ENCODE data around the gene HCK. TPM values are rescaled to one million over a fixed set of nuclear protein-coding genes. Genes with fewer than 3 reads are reported as not detected.

Gene HCK
- total RNA-seq, 1 experiment from 2014 or later: 0.17 TPM

DNA sequence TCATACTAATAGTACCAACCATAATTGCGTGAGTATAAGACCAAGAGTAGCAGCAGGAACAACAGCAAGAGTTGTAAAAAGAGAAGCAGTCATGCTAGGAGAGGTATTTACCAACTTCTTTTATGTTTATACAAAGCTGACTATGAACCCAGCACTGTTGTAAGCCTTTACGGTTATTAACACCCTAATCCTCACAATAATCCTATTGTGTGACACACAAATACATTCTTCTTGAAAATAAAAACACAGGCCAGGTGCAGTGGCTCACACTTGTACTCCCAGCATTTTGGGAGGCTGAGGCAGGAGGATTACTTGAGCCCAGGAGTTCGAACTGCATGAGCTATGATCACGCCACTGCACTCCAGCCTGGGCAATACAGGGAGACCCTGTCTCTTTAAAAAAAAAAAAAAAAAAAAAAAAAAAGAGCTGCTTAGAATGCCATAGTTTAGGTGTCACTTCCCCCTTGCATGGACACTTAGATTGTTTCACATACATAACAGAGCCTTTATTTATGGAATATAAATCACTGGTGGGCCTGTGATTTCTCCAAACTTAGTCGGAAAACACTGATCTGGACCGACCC is 20.2 kb downstream of the HCK start:
- Histone ChIP-seq H3K4me3 (replicated peaks in 1 of 2; ENCODE audit: low read depth in 1 of 2, low read length in 2 of 2) (no peak overlapping the region), H3K9ac (ENCODE audit: low read length) (no peak overlapping the region), H3K4me2 (ENCODE audit: low read length) (no peak overlapping the region), H3K27me3 (ENCODE audit: insufficient read depth, low read length) (0 out of 2 replicates have a peak, but pooled peaks cover 5% of the 10 kb centered on the region), H3K36me3 (ENCODE audit: control insufficient read depth in 1 of 2, insufficient read depth in 2 of 2, low read length in 2 of 2) (no peaks in the 10 kb centered on the region), H3K9me3 (ENCODE audit: control insufficient read depth in 1 of 2, insufficient read depth in 1 of 2, low read depth in 1 of 2, low read length in 2 of 2) (no peaks in the 10 kb centered on the region), H3K79me2 (ENCODE audit: insufficient read depth, low read length) (no peaks in the 10 kb centered on the region), H3K27ac (ENCODE audit: low read depth, low read length) (no peak overlapping the region), H3K9me2 (ENCODE audit: insufficient read depth) (no peaks in the 10 kb centered on the region), H2AFZ (ENCODE audit: low read depth, low read length, poor library complexity, severe bottlenecking) (no peak overlapping the region), H3K4me1 (ENCODE audit: control insufficient read depth in 1 of 2, insufficient read depth in 2 of 2, low read length in 2 of 2) (no peaks in the 10 kb centered on the region), H4K20me1 (ENCODE audit: insufficient read depth) (no peaks in the 10 kb centered on the region)
- intact Hi-C loops (cut with micrococcal nuclease): no loop called here
- DNase-seq (ENCODE audit: low read depth, low spot score) (no peak), ATAC-seq (no peak)
- POLR2A ChIA-PET: no interaction called here
- no peak for TF ChIP-seq ZNF274 (IDR thresholded peaks at IDR 0.05; ENCODE audit: low read depth, low read length)
- TF ChIP-seq POLR2AphosphoS5 (IDR thresholded peaks at IDR 0.05; ENCODE audit: low read depth, low read length): no peak
- no peak for TF ChIP-seq EZH2 (IDR thresholded peaks at IDR 0.05)
- no peak for TF ChIP-seq ZFX (IDR thresholded peaks at IDR 0.05)
- TF ChIP-seq FOSL1 (IDR thresholded peaks at IDR 0.05; ENCODE audit: low read depth): no peak
- TF ChIP-seq, protein P1, sequence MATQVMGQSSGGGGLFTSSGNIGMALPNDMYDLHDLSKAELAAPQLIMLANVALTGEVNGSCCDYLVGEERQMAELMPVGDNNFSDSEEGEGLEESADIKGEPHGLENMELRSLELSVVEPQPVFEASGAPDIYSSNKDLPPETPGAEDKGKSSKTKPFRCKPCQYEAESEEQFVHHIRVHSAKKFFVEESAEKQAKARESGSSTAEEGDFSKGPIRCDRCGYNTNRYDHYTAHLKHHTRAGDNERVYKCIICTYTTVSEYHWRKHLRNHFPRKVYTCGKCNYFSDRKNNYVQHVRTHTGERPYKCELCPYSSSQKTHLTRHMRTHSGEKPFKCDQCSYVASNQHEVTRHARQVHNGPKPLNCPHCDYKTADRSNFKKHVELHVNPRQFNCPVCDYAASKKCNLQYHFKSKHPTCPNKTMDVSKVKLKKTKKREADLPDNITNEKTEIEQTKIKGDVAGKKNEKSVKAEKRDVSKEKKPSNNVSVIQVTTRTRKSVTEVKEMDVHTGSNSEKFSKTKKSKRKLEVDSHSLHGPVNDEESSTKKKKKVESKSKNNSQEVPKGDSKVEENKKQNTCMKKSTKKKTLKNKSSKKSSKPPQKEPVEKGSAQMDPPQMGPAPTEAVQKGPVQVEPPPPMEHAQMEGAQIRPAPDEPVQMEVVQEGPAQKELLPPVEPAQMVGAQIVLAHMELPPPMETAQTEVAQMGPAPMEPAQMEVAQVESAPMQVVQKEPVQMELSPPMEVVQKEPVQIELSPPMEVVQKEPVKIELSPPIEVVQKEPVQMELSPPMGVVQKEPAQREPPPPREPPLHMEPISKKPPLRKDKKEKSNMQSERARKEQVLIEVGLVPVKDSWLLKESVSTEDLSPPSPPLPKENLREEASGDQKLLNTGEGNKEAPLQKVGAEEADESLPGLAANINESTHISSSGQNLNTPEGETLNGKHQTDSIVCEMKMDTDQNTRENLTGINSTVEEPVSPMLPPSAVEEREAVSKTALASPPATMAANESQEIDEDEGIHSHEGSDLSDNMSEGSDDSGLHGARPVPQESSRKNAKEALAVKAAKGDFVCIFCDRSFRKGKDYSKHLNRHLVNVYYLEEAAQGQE (IDR thresholded peaks at IDR 0.05; ENCODE audit: low read depth): no peak
- no peak for TF ChIP-seq CEBPB (IDR thresholded peaks at IDR 0.05; ENCODE audit: low read depth)
- TF ChIP-seq TCF7L2 (IDR thresholded peaks at IDR 0.05; ENCODE audit: borderline replicate concordance, extremely low read depth, insufficient read depth, insufficient read length): no peak
- RAD21 ChIA-PET (ENCODE audit: low non-redundant PET in 1 of 2, low total read pairs in 2 of 2, uncharacterized antibody in 2 of 2, unreplicated experiment in 2 of 2): interaction anchor here in 1 of 2 experiments (0.6 kb wide), 1 partner anchor 757 kb away, joined by 3 read pairs; no protein-coding TSS in a partner anchor
- no TSS peak for BruUV-seq (replicated peaks)
- CTCF ChIA-PET: interaction anchor here (1.7 kb wide), 1 partner anchor 8 kb away, joined by 5 read pairs; no protein-coding TSS in a partner anchor
